ENCODE data around the gene SLC1A4. TPM values are rescaled to one million over a fixed set of nuclear protein-coding genes. Genes with fewer than 3 reads are reported as not detected.

SLC1A4 gene
- total and polyA plus RNA-seq, 10 of the 15 experiments (the other 5 are each of a cell fraction or from before 2014, with no cell fraction given) = 10.8 to 43.2 (median 27.7) TPM

- TF ChIP-seq CTCF (IDR thresholded peaks at IDR 0.05 in 2 of 3, conservative IDR thresholded peaks at IDR 0.05 in 1 of 3; ENCODE audit: control insufficient read depth in 2 of 3, extremely low read depth in 1 of 3, insufficient read depth in 1 of 3, low read depth in 3 of 3, low read length in 3 of 3) (no peak), IRF5 (IDR thresholded peaks at IDR 0.05; ENCODE audit: borderline replicate concordance) (no peak), EZH2 (IDR thresholded peaks at IDR 0.05; ENCODE audit: borderline replicate concordance, control insufficient read depth, low read depth, low read length) (no peak), EGR1 (IDR thresholded peaks at IDR 0.05; ENCODE audit: borderline replicate concordance in 1 of 2, low read depth in 2 of 2, low read length in 2 of 2) (peak in 1 of 2 experiments; percentile 66; a peak in 1 of 3 replicates), TCF3 (IDR thresholded peaks at IDR 0.05; ENCODE audit: borderline replicate concordance, insufficient read depth, low read depth, low read length) (0 out of 2 replicates have a peak, but pooled peaks have one; percentile 65), CHD4 (IDR thresholded peaks at IDR 0.05) (no peak), HDGF (IDR thresholded peaks at IDR 0.05) (no peak), SPI1 (IDR thresholded peaks at IDR 0.05; ENCODE audit: borderline replicate concordance, insufficient read depth, low read depth, low read length) (no peak), CBFB (IDR thresholded peaks at IDR 0.05; ENCODE audit: low read depth) (no peak), MYB (IDR thresholded peaks at IDR 0.05; ENCODE audit: borderline replicate concordance, low read depth, low read length) (no peak), ZNF384 (IDR thresholded peaks at IDR 0.05; ENCODE audit: borderline replicate concordance, low read depth, low read length) (no peak), TAF1 (IDR thresholded peaks at IDR 0.05; ENCODE audit: borderline replicate concordance, low read depth, low read length) (peak; percentile 70), CEBPZ (IDR thresholded peaks at IDR 0.05; ENCODE audit: low read depth, low read length) (no peak), ZBED1 (IDR thresholded peaks at IDR 0.05; ENCODE audit: borderline replicate concordance) (no peak), NFXL1 (IDR thresholded peaks at IDR 0.05; ENCODE audit: borderline replicate concordance) (no peak), SIX5 (IDR thresholded peaks at IDR 0.05; ENCODE audit: low read depth, low read length, severe bottlenecking) (no peak), GABPA (IDR thresholded peaks at IDR 0.05; ENCODE audit: low read depth) (no peak), MEF2A (IDR thresholded peaks at IDR 0.05; ENCODE audit: insufficient read depth, low read depth, low read length) (no peak), NR2C1 (IDR thresholded peaks at IDR 0.05) (0 out of 2 replicates have a peak, but pooled peaks have one; percentile 30)
These were observed at the start of gene SLC1A4 (continued) for GRCh38 chr2:64989126-64989981.

All from GM12878 (cell line).